Measurements from ENCODE around the gene NUTF2.

- TF ChIP-seq CTCF (IDR thresholded peaks at IDR 0.05), result no peak
- no peak for TF ChIP-seq POLR2A (IDR thresholded peaks at IDR 0.05)
- no peak for TF ChIP-seq EP300 (IDR thresholded peaks at IDR 0.05)
Measured at GRCh38 chr16:67807148-67807682, 39.5 kb upstream of the NUTF2 start.
